GM18868 (cell line): ENCODE data around the gene FAM13A.
"Not testable (repeated sequence)": the region's sequence is repeated elsewhere in the genome, so short reads cannot be mapped to it uniquely, and the experiment has no call there.

ENCODE experiments used
- ATAC-seq: cut with Tn5 transposase; IDR thresholded peaks from one replicate; pipeline ENCODE4 v1.9.1; 2021; ENCODE audit warnings: mild to moderate bottlenecking, moderate library complexity; ENCODE audit not compliant: unreplicated experiment

Gene FAM13A

GRCh38 chr4:89000844-89001360, 56.1 kb downstream of the FAM13A start:
- ATAC-seq = no peak

- no peak for ATAC-seq
Measured at GRCh38 chr4:89000382-89000781, 56.6 kb downstream of the FAM13A start.

GRCh38 chr4:88999392-88999930, 57.5 kb downstream of the FAM13A start:
- no peak for ATAC-seq

GRCh38 chr4:88998891-88999290, 58.1 kb downstream of the FAM13A start:
- no peak for ATAC-seq

- no peak for ATAC-seq
Measured at GRCh38 chr4:88998001-88998400, 59.0 kb downstream of the FAM13A start.

- ATAC-seq = no peak
Measured at GRCh38 chr4:88995874-88996273, 61.1 kb downstream of the FAM13A start.

GRCh38 chr4:88995257-88995656, 61.7 kb downstream of the FAM13A start:
- ATAC-seq = not testable (repeated sequence)

- no peak for ATAC-seq
Measured at GRCh38 chr4:88993246-88993645, 63.7 kb downstream of the FAM13A start.

GRCh38 chr4:88991746-88992145, 65.2 kb downstream of the FAM13A start:
- no peak for ATAC-seq

- no peak for ATAC-seq
Measured at GRCh38 chr4:88989990-88990389, 67.0 kb downstream of the FAM13A start.

GRCh38 chr4:88985088-88985773, 71.8 kb downstream of the FAM13A start:
- no peak for ATAC-seq

- no peak for ATAC-seq
Measured at GRCh38 chr4:88982757-88983156, 74.2 kb downstream of the FAM13A start.

- ATAC-seq = no peak
Measured at GRCh38 chr4:88981993-88982392, 75.0 kb downstream of the FAM13A start.

- ATAC-seq = no peak
Measured at GRCh38 chr4:88981556-88981955, 75.4 kb downstream of the FAM13A start.

- ATAC-seq = no peak
Measured at GRCh38 chr4:88979276-88979675, 77.7 kb downstream of the FAM13A start.

- ATAC-seq = no peak
Measured at GRCh38 chr4:88976775-88977035, 80.3 kb downstream of the FAM13A start.

GRCh38 chr4:88975958-88976774, 80.8 kb downstream of the FAM13A start:
- no peak for ATAC-seq

- no peak for ATAC-seq
Measured at GRCh38 chr4:88971536-88971935, 85.4 kb downstream of the FAM13A start.

GRCh38 chr4:88969746-88970145, 87.2 kb downstream of the FAM13A start:
- no peak for ATAC-seq

GRCh38 chr4:88969271-88969670, 87.7 kb downstream of the FAM13A start:
- no peak for ATAC-seq

GRCh38 chr4:88967883-88968331, 89.1 kb downstream of the FAM13A start:
- no peak for ATAC-seq

GRCh38 chr4:88965053-88965452, 91.9 kb downstream of the FAM13A start:
- no peak for ATAC-seq
